Progenitor cell of endocrine pancreas (in vitro differentiated cells): Measurements from ENCODE around the gene APEH. TPM values are rescaled to one million over a fixed set of nuclear protein-coding genes. Genes with fewer than 3 reads are reported as not detected.
"Not testable (repeated sequence)": the region's sequence is repeated elsewhere in the genome, so short reads cannot be mapped to it uniquely, and the experiment has no call there.

Experiments
- DNase-seq: peaks from one replicate; pipeline ENCODE4 v3.0.0; 2021; ENCODE audit warnings: low spot score; ENCODE audit not compliant: unreplicated experiment
- H3K27ac Mint-ChIP-seq: 2 replicates; pipeline ENCODE4 v1.8.0; 2021; ENCODE audit warnings: mild to moderate bottlenecking, moderate library complexity, mixed read lengths
- H3K27me3 Mint-ChIP-seq: 2 replicates; pipeline ENCODE4 v1.8.0; 2021; ENCODE audit warnings: mixed read lengths
- H3K36me3 Mint-ChIP-seq: 2 replicates; pipeline ENCODE4 v1.8.0; 2022; ENCODE audit warnings: mixed read lengths; ENCODE audit not compliant: insufficient read depth
- H3K4me1 Mint-ChIP-seq: 2 replicates; pipeline ENCODE4 v1.8.0; 2021; ENCODE audit warnings: low read depth, mixed read lengths
- H3K4me3 Mint-ChIP-seq: 2 replicates; pipeline ENCODE4 v1.8.0; 2021; ENCODE audit warnings: low read depth, mild to moderate bottlenecking, moderate library complexity, mixed read lengths
- H3K9me3 Mint-ChIP-seq: 2 replicates; pipeline ENCODE4 v1.8.0; 2021; ENCODE audit warnings: low read depth, mixed read lengths
- total RNA-seq: library from RNA; stranded (reverse); gene quantifications from 2 replicates; pipeline ENCODE4 v1.2.1, GENCODE V29; 2021
- TF ChIP-seq, protein P1 (sequence below): fragments of 200-600 bp; sonication (generic); IDR thresholded peaks from one replicate; pipeline ENCODE4 v1.5.0; 2021; ENCODE audit warnings: antibody characterized with exemption, mild to moderate bottlenecking; ENCODE audit not compliant: unreplicated experiment

The APEH gene
- total RNA-seq, 1 donor from 2014 or later: 160 TPM

DNA sequence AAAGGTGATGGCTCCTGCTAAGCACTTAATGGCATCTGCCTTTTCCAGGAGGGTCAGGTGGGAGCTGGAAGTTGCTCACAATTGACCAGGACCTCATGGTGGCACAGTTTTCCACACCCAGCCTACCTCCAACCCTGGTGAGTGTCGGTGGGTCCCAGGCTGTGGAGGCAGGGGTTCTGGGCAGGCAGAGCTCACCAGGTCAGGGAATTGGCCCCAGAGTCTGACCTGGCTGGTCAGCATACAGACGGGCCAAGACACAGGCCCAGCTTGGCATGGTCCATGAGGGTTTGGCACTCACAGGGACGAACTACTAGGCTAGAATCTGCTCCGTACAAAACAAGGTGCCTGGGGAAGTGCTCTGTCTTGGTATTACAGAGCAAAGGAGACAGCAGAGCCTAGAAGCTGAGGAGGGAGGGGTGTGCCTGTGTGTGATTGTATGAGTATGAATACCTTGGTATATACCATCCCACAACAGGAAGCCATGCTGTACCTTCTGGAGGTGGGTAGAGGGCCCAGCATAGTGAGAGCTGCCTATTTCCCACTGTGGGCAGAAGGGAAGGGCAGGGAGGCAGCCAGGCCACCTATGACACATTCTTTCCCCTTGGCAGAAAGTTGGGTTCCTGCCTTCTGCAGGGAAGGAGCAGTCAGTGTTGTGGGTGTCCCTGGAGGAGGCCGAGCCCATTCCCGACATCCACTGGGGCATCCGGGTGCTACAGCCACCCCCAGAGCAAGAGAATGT lies 6.5 kb downstream of the APEH start:
- TF ChIP-seq, protein P1, sequence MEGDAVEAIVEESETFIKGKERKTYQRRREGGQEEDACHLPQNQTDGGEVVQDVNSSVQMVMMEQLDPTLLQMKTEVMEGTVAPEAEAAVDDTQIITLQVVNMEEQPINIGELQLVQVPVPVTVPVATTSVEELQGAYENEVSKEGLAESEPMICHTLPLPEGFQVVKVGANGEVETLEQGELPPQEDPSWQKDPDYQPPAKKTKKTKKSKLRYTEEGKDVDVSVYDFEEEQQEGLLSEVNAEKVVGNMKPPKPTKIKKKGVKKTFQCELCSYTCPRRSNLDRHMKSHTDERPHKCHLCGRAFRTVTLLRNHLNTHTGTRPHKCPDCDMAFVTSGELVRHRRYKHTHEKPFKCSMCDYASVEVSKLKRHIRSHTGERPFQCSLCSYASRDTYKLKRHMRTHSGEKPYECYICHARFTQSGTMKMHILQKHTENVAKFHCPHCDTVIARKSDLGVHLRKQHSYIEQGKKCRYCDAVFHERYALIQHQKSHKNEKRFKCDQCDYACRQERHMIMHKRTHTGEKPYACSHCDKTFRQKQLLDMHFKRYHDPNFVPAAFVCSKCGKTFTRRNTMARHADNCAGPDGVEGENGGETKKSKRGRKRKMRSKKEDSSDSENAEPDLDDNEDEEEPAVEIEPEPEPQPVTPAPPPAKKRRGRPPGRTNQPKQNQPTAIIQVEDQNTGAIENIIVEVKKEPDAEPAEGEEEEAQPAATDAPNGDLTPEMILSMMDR: no peak
- no peak overlapping the region for H3K27ac Mint-ChIP-seq
- no peak for DNase-seq
- no peak overlapping the region for H3K4me3 Mint-ChIP-seq
- H3K36me3 Mint-ChIP-seq: peaks cover 13% of the 10 kb centered on the region
- peaks cover 3% of the 10 kb centered on the region for H3K27me3 Mint-ChIP-seq
- H3K4me1 Mint-ChIP-seq: no peaks in the 10 kb centered on the region
- no peaks in the 10 kb centered on the region for H3K9me3 Mint-ChIP-seq

DNA sequence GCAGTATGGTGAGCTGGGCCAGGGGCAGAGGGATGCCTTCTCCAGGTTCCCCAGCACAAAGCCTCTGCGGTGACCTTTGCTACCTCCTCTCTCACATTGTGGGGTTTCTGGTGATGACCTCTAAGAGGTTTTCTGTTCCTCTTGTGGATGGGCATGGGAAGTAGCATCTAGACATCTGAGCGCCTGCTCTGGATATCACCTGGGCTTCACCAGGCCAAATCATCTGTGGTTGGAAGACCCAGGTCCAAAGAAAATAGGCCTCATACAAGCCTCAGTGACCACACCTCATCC lies 7.0 kb downstream of the APEH start:
- DNase-seq: no peak
- H3K9me3 Mint-ChIP-seq: no peaks in the 10 kb centered on the region
- TF ChIP-seq, protein P1: no peak
- H3K27ac Mint-ChIP-seq: no peak overlapping the region
- H3K27me3 Mint-ChIP-seq: peaks cover 3% of the 10 kb centered on the region
- H3K4me3 Mint-ChIP-seq: no peak overlapping the region
- no peaks in the 10 kb centered on the region for H3K4me1 Mint-ChIP-seq
- H3K36me3 Mint-ChIP-seq: peaks cover 12% of the 10 kb centered on the region

DNA sequence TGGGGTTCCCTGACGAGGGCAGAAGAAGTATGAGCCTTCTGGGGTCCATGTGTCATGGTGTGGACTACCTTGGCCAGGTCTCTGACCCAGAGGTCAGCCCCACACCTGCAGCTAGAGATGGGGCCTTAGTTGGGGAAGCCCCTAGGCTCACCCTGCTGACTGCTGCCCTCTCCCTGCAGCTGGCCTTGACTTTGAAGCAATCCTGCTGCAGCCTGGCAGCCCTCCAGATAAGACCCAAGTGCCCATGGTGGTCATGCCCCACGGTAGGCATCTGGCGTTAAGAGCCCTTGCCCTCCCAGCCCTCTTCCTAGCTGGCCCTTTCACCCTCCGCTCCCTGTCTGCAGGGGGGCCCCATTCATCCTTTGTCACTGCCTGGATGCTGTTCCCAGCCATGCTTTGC lies 7.4 kb downstream of the APEH start:
- Mint-ChIP-seq H3K36me3 (peaks cover 12% of the 10 kb centered on the region), H3K9me3 (no peaks in the 10 kb centered on the region), H3K27me3 (peaks cover 3% of the 10 kb centered on the region), H3K4me3 (no peak overlapping the region), H3K4me1 (peaks cover 1% of the 10 kb centered on the region), H3K27ac (no peak overlapping the region)
- TF ChIP-seq, protein P1: no peak
- no peak for DNase-seq

DNA sequence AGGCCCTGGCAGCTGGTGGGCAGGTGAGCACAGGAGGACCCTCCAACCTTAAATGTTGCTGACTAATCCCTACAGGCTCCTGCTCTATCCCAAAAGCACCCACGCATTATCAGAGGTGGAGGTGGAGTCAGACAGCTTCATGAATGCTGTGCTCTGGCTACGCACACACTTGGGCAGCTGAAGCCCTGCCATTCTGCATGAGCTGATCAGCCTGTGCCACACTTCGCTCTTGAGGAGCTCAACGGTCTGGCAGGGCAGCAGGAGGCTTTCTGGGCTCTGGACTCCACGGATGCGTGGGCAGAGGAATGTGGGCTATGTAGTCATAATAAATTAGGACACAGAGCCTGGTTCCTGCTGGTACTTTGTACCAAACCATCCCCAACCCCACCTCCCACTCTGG lies 9.0 kb downstream of the APEH start:
- Mint-ChIP-seq H3K4me1 (peaks cover 4% of the 10 kb centered on the region), H3K27me3 (peaks cover 3% of the 10 kb centered on the region), H3K36me3 (peaks cover 10% of the 10 kb centered on the region), H3K9me3 (no peaks in the 10 kb centered on the region), H3K27ac (no peak overlapping the region), H3K4me3 (no peak overlapping the region)
- no peak for DNase-seq
- TF ChIP-seq, protein P1: no peak

DNA sequence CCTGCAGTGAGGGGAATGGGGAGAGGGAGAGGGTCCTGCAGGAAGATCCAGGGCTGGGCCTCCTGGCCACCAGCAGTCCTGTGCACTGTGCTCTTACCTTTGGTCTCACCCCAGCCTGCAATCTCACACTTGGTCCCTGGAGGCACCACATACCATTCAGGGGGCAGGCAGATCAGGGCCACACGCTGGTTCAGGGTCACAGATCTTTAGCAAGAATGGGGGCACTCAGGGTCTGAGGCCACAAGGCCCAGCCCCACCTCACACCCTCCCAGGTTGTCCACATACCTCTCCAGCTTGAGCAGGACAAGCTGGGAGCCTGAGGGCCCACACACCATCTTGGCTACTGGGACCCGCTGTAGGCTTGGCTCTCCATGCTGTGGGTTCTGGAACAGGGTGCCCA lies 10.3 kb downstream of the APEH start:
- DNase-seq, H3K4me3 Mint-ChIP-seq, H3K9me3 Mint-ChIP-seq, H3K36me3 Mint-ChIP-seq, H3K27ac Mint-ChIP-seq, H3K27me3 Mint-ChIP-seq, H3K4me1 Mint-ChIP-seq: not testable (repeated sequence)

DNA sequence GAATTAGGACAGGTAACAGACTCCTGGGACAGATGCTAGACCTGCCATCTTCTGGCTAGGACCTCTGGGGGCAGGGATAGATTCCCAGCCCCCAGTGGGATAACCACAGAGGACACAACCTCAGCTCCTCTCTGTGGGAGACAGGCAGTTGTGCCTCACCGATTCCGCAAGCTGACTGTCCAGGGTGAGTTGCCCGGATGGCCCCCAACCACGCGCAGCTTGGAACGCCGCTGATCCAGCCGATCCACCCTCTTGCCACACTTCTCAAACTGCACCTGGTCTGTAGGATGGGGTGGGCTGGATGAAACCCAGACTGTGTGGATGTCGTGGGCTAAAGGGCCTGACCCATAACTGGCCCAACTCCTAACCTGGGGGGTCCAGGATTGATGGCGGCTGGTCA lies 11.0 kb downstream of the APEH start:
- not testable (repeated sequence) for H3K27me3 Mint-ChIP-seq, H3K36me3 Mint-ChIP-seq, H3K27ac Mint-ChIP-seq, DNase-seq, H3K9me3 Mint-ChIP-seq, H3K4me3 Mint-ChIP-seq
- H3K4me1 Mint-ChIP-seq: peaks cover 11% of the 10 kb centered on the region

DNA sequence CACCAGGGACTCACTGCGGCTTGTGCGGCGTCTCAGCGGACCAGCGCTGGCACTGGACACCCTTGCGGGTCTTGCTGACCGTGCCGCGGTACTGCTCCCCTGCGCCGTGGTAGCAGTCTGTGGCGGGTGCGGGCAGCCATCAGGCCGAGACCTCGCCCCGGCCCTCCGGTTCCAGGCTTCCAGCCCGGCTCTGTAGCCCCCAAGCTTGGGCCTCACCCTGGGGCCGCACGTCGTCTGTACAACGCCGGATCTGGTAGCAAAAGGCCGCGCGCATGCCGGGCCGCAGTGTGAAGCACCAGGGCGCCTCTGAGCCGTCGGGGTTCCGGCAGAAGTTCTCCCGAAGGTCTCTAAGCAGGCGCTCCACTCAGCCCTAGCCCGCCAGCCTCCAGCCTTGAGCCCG lies 11.7 kb downstream of the APEH start:
- H3K36me3 Mint-ChIP-seq, DNase-seq, H3K9me3 Mint-ChIP-seq, H3K27ac Mint-ChIP-seq, H3K27me3 Mint-ChIP-seq: not testable (repeated sequence)
- Mint-ChIP-seq H3K4me1 (peaks cover 15% of the 10 kb centered on the region), H3K4me3 (peak overlapping the region; percentile 75)

DNA sequence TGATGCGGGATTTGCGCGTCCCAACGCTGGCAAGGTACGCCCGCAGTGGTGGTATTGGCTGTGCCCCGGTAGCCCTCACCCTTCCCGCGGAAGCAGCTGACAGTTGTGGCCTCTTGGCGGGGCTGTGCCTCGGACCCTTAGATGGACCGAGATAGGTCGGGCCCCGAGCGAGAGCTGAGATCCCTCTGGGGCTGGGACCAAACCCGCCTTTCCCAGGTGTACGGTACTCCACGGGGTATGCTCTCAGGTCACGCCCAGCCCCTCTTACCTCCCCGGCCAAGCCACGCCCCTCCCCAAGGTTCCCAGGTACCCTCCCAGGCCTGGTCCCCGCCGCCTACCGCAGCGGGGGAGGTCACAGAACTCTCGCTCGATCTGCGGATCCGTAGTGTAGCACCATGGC lies 12.2 kb downstream of the APEH start:
- not testable (repeated sequence) for H3K27ac Mint-ChIP-seq, H3K9me3 Mint-ChIP-seq, H3K36me3 Mint-ChIP-seq, H3K27me3 Mint-ChIP-seq
- DNase-seq: peak; percentile 54
- peak overlapping the region; percentile 75 for H3K4me3 Mint-ChIP-seq
- H3K4me1 Mint-ChIP-seq: peaks cover 15% of the 10 kb centered on the region

DNA sequence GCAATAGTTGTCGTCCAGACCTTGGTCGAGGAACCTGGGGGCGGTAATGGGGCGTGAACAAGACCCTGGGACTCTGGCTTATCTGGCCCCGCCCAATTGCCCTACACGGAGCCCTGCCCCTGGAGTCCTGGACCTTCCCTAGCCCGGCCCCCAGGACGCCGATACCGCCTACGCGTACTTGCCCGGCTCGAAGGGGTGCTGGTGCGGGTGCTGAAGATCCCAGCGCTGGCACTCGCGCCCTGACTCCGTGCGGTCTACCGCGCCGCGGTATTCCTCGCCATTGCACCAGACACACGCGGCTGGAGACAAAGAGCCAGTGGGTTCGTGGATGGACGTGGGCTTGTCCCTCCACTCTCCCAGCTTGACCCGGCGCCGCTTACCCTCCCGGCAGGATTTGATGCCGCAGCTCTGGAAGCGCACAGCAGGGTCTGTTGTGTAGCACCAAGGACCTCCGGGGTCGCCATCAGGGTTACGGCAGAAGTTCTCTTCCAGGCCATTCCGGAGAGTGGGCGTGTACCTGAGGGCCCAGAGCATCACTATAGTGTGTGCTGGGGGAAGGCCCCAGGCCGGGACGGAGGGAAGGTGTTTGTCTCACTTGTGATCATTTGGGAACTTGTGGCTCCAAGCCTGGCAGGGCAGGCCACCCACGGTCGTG lies 12.7 kb downstream of the APEH start:
- H3K36me3 Mint-ChIP-seq, H3K9me3 Mint-ChIP-seq, H3K27me3 Mint-ChIP-seq: not testable (repeated sequence)
- Mint-ChIP-seq H3K4me1 (peaks cover 15% of the 10 kb centered on the region), H3K4me3 (peak overlapping the region; percentile 75), H3K27ac (peak overlapping the region; percentile 88)
- peak; percentile 64 for DNase-seq
